ENCODE measurements around the gene APOBEC2. TPM values are rescaled to one million over a fixed set of nuclear protein-coding genes. Genes with fewer than 3 reads are reported as not detected.

Gene APOBEC2
- total and polyA plus RNA-seq, 2 of the 13 experiments (the other 11 are each of a cell fraction or from before 2014, with no cell fraction given) = 0.09 TPM; not detected in 1

DNA sequence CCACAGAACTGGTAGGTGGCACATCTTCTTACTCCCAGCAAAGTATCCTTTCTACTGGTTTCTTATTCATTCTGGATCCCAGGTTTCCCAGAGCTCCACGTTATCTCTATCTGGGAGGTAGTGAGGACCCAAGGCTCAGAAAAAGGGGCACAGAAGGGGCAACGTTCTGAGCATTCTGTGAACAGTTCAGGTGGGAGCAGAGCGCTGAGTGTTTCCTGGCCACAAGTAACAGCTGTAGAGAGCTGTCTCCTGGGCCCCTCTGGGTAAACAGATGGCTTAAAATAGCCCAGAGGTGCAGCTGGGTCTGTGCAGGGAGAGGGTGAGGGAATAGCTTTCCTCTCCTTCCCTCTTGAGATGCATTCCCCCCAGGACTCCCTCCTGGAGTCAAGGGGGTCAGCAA is 2.1 kb downstream of the APOBEC2 start (continued):
- TF ChIP-seq ZBTB1 (CRISPR knock-in tag; IDR thresholded peaks at IDR 0.05; ENCODE audit: borderline replicate concordance) = no peak
- no peak for TF ChIP-seq FIP1L1 (IDR thresholded peaks at IDR 0.05; ENCODE audit: borderline replicate concordance, insufficient read depth, low read depth, low read length)
- TF ChIP-seq DRAP1 (CRISPR knock-in tag; IDR thresholded peaks at IDR 0.05) = 0 out of 2 replicates have a peak, but pooled peaks have one; percentile 13
- TF ChIP-seq, protein P1, sequence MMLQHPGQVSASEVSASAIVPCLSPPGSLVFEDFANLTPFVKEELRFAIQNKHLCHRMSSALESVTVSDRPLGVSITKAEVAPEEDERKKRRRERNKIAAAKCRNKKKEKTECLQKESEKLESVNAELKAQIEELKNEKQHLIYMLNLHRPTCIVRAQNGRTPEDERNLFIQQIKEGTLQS (CRISPR knock-in tag; IDR thresholded peaks at IDR 0.05) = no peak
- TF ChIP-seq, protein P2, sequence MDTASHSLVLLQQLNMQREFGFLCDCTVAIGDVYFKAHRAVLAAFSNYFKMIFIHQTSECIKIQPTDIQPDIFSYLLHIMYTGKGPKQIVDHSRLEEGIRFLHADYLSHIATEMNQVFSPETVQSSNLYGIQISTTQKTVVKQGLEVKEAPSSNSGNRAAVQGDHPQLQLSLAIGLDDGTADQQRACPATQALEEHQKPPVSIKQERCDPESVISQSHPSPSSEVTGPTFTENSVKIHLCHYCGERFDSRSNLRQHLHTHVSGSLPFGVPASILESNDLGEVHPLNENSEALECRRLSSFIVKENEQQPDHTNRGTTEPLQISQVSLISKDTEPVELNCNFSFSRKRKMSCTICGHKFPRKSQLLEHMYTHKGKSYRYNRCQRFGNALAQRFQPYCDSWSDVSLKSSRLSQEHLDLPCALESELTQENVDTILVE (CRISPR knock-in tag; IDR thresholded peaks at IDR 0.05) = 0 out of 2 replicates have a peak, but pooled peaks have one; percentile 26
- no peak for TF ChIP-seq ZFP36 (IDR thresholded peaks at IDR 0.05; ENCODE audit: borderline replicate concordance, low read depth, low read length, partially characterized antibody)
- no peak for TF ChIP-seq EED (CRISPR knock-in tag; IDR thresholded peaks at IDR 0.05)
- TF ChIP-seq ZNF552 (CRISPR knock-in tag; IDR thresholded peaks at IDR 0.05; ENCODE audit: borderline replicate concordance) = no peak
- TF ChIP-seq SRSF1 (optimal IDR thresholded peaks at IDR 0.05; ENCODE audit: low read depth, low read length) = no peak
- TF ChIP-seq, protein P3, sequence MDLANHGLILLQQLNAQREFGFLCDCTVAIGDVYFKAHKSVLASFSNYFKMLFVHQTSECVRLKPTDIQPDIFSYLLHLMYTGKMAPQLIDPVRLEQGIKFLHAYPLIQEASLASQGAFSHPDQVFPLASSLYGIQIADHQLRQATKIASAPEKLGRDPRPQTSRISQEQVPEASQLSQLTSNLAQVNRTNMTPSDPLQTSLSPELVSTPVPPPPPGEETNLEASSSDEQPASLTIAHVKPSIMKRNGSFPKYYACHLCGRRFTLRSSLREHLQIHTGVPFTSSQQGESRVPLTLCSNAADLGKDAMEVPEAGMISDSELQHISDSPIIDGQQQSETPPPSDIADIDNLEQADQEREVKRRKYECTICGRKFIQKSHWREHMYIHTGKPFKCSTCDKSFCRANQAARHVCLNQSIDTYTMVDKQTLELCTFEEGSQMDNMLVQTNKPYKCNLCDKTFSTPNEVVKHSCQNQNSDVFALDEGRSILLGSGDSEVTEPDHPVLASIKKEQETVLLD (CRISPR knock-in tag; IDR thresholded peaks at IDR 0.05; ENCODE audit: low read depth) = no peak
- peak; percentile 56 for TF ChIP-seq RARA (CRISPR knock-in tag; IDR thresholded peaks at IDR 0.05)
- TF ChIP-seq MED8 (CRISPR knock-in tag; IDR thresholded peaks at IDR 0.05; ENCODE audit: insufficient replicate concordance) = no peak
- TF ChIP-seq IKZF5 (CRISPR knock-in tag; IDR thresholded peaks at IDR 0.05) = peak; percentile 37; the same call in 1 of the 2 replicates
- no peak for TF ChIP-seq MAF1 (CRISPR knock-in tag; IDR thresholded peaks at IDR 0.05; ENCODE audit: borderline replicate concordance)
- no peak for TF ChIP-seq ZNF773 (CRISPR knock-in tag; IDR thresholded peaks at IDR 0.05; ENCODE audit: borderline replicate concordance)
- peak; percentile 51; the same call in 1 of the 2 replicates for TF ChIP-seq ZNF788 (CRISPR knock-in tag; IDR thresholded peaks at IDR 0.05; ENCODE audit: borderline replicate concordance)
- no peak for TF ChIP-seq NFE2L1 (CRISPR knock-in tag; IDR thresholded peaks at IDR 0.05; ENCODE audit: borderline replicate concordance)
- no peak for TF ChIP-seq KLF12 (CRISPR knock-in tag; IDR thresholded peaks at IDR 0.05; ENCODE audit: borderline replicate concordance)
- peak; percentile 81 for TF ChIP-seq FOXA3 (CRISPR knock-in tag; IDR thresholded peaks at IDR 0.05)
- TF ChIP-seq ASH2L (IDR thresholded peaks at IDR 0.05; ENCODE audit: insufficient read length, low read depth, low read length) = peak; percentile 30
- no peak; a peak in 1 of 4 replicates for TF ChIP-seq HMGXB4 (CRISPR knock-in tag; IDR thresholded peaks at IDR 0.05; ENCODE audit: borderline replicate concordance in 1 of 2, low read depth in 1 of 2)
- no peak for TF ChIP-seq ZNF260 (CRISPR knock-in tag; IDR thresholded peaks at IDR 0.05; ENCODE audit: borderline replicate concordance, low read depth)
- no peak for TF ChIP-seq TP53 (CRISPR knock-in tag; conservative IDR thresholded peaks at IDR 0.05)
- TF ChIP-seq RCOR2 (CRISPR knock-in tag; IDR thresholded peaks at IDR 0.05) = 0 out of 2 replicates have a peak, but pooled peaks have one; percentile 20
